Tibial nerve (tissue), 4 donors: ENCODE measurements around the gene SEZ6.

Experiments
- EP300 ChIP-seq, 2 donors: sonication (generic); formaldehyde crosslinking; IDR thresholded peaks; one replicate each; pipeline ENCODE4 v1.6.1; 2017; ENCODE audit warnings: antibody characterized with exemption in 2 of 2, mild to moderate bottlenecking in 1 of 2
- POLR2A ChIP-seq, 2 donors: fragments of 450-650 bp; IDR thresholded peaks; one replicate each; pipeline ENCODE4 v1.6.1; 2017; ENCODE audit warnings: antibody characterized with exemption in 2 of 2, mild to moderate bottlenecking in 2 of 2, moderate library complexity in 2 of 2
- TF ChIP-seq, protein P1 (sequence below), 5 experiments: fragments of 200-600 bp in 3 of 5; fragments of 450-650 bp in 2 of 5; sonication (generic) in 3 of 5; IDR thresholded peaks; one replicate each; pipeline ENCODE4 v1.5.1; 2016 to 2019; ENCODE audit warnings: antibody characterized with exemption in 5 of 5, mild to moderate bottlenecking in 3 of 5, moderate library complexity in 2 of 5

DNA sequence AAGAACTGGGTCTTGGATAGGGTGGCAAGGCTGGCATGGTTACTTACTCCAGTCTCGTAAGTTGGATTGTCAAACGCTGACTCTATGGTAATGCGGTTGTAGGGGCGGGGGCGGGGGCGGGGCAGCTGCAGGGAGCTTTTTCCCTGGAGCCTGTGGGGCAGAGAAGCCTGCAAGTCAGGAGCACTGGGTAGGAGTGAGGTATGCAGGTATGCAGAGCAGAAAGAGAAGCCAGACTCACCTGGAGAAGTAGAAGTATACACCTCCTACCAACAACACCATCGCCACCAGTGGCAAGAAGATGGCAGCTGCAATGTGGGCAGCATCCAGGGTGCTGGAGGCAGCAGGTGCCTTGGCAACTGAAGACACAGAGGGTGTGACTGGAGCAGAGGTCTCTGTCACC lies 49.7 kb downstream of the SEZ6 start:
- TF ChIP-seq, protein P1, sequence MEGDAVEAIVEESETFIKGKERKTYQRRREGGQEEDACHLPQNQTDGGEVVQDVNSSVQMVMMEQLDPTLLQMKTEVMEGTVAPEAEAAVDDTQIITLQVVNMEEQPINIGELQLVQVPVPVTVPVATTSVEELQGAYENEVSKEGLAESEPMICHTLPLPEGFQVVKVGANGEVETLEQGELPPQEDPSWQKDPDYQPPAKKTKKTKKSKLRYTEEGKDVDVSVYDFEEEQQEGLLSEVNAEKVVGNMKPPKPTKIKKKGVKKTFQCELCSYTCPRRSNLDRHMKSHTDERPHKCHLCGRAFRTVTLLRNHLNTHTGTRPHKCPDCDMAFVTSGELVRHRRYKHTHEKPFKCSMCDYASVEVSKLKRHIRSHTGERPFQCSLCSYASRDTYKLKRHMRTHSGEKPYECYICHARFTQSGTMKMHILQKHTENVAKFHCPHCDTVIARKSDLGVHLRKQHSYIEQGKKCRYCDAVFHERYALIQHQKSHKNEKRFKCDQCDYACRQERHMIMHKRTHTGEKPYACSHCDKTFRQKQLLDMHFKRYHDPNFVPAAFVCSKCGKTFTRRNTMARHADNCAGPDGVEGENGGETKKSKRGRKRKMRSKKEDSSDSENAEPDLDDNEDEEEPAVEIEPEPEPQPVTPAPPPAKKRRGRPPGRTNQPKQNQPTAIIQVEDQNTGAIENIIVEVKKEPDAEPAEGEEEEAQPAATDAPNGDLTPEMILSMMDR (IDR thresholded peaks at IDR 0.05): no peak
- no peak for TF ChIP-seq POLR2A (IDR thresholded peaks at IDR 0.05)
- no peak for TF ChIP-seq EP300 (IDR thresholded peaks at IDR 0.05)
